Activated T-helper 1 cell treated with Interleukin-2 at 50 U/mL for 16 hours (primary cell): ENCODE data around the gene PHF13.

Experiments
- DNase-seq: peaks from one replicate; pipeline ENCODE4 v3.0.0-alpha.2; 2020; ENCODE audit warnings: low read depth

The PHF13 gene

DNA sequence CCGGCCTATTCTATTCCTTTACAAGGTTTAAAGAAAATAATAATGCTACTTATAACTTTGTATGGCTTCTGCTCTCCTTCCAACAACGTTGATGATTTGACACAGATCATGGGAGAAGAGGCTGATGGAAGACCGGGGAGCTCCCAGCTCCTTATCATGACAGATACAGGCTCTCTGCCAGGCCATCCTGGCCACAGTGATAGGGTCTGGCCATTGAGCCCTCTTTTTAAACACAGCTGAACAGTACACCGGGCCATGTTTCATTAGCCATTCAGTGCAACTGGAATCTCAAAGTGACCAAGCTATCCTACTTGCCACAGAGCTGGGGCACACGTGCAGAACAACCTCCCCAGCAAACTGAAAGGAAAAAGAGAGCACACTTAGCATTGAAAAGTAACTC, 53.2 kb downstream of the PHF13 start:
- no peak for DNase-seq

DNA sequence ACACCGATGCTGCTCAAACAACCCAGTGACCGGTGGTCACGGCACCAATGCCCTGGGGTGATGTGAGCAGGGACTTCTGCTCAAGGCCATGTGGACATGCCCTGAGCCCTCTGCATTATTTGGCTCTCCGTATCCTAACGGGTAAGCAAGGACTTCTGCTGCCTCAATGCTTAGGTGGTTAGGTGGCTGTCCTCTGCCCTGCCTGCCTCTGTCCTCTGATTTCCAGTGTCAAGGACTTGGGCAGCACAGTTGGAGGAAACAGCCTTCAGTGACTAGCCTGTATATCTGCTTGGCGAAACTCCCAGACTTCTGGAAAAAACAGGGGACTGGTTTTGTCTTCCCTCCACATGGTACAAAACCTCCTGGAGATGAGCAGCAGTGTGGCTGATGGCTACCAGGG, 53.6 kb downstream of the PHF13 start:
- no peak for DNase-seq

DNA sequence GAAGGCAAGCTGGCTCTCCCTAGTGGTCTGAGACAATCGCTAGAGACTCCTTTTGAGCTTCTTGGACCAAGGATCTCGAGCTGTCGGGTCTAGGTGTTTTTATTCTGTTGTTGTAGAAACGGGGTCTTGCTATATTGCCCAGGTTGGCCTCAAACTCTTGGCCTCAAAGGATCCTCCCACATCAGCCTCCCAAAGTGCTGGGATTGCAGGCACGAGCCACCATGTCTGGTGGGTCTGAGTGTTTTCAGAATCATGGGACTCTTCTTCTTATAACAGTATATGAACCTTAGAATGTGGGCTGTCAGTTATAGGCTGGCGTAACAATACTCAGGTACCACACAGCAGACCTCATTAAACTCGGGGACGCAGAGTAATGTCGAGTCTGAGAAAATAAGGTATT, 55.0 kb downstream of the PHF13 start:
- DNase-seq, result no peak

DNA sequence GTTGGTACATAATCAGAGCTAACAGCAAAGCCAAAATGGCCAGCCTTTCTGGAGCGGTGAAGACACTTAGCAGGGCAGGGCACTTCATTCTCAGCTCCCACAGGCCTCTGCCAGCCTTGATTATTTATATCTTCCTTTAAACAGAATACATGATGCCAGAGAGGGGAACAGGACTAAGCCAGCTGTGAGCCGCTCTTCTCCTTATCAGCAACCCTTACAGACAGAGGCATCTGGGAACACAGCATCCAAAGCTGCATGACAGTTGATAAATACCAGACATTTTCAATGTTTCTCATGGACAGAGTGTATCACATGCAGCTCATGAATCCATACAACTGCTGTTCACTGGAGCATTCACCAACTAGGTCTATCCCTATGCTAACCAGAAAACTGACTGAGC, 59.0 kb downstream of the PHF13 start:
- no peak for DNase-seq
